ENCODE data around the gene TIE1. TPM values are rescaled to one million over a fixed set of nuclear protein-coding genes. Genes with fewer than 3 reads are reported as not detected.

TIE1 gene
- total RNA-seq, 3 donors from 2014 or later (not counting 1 experiment from before 2014, with no cell fraction given) = 4.5 to 10.7 (median 6.7) TPM

DNA sequence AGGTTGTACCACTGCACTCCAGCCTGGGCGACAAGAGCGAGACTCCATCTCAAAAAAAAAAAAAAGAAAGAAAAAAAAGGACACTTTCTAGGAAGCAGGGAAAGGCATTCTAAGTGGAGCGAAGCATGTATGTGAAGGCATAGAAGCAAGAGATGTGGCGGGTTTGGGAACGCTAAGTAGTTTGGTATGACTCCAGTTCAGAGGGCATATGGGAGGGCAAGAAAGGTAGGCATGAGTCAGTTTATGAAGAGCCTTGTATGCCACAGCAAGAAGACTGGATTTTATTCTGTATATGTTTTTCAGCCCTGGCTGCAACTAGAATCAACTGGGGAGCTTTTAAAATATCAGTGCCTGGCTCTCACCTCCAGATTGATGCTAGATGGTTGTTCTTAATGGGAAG, 71.4 kb downstream of the TIE1 start:
- intact Hi-C loops (cut with micrococcal nuclease) = no loop called here
- no peak for ATAC-seq
- no peak for DNase-seq
- Histone ChIP-seq H3K27me3 (ENCODE audit: control insufficient read depth, insufficient read depth, low read length) (no peaks in the 10 kb centered on the region), H3K27ac (ENCODE audit: low read length) (no peak overlapping the region), H3K9me3 (ENCODE audit: control insufficient read depth, insufficient read depth, low read length) (no peaks in the 10 kb centered on the region), H3K4me3 (ENCODE audit: low read length) (no peak overlapping the region), H3K36me3 (ENCODE audit: control insufficient read depth, insufficient read depth, low read length) (no peaks in the 10 kb centered on the region), H3K4me1 (ENCODE audit: control insufficient read depth, insufficient read depth, low read length) (peaks cover 13% of the 10 kb centered on the region)
- Mint-ChIP-seq H3K36me3 (no peaks in the 10 kb centered on the region), H3K27ac (no peak overlapping the region), H3K4me3 (no peak overlapping the region), H3K4me1 (peaks cover 16 to 18% of the 10 kb centered on the region in 2 donors), H3K9me3 (no peaks in the 10 kb centered on the region), H3K27me3 (ENCODE audit: low read depth in 2 of 2) (no peaks in the 10 kb centered on the region)
- WGBS (ENCODE audit: insufficient coverage) = 94% methylated on average over 5 of the region's 5 CpGs
- TF ChIP-seq, protein P1, sequence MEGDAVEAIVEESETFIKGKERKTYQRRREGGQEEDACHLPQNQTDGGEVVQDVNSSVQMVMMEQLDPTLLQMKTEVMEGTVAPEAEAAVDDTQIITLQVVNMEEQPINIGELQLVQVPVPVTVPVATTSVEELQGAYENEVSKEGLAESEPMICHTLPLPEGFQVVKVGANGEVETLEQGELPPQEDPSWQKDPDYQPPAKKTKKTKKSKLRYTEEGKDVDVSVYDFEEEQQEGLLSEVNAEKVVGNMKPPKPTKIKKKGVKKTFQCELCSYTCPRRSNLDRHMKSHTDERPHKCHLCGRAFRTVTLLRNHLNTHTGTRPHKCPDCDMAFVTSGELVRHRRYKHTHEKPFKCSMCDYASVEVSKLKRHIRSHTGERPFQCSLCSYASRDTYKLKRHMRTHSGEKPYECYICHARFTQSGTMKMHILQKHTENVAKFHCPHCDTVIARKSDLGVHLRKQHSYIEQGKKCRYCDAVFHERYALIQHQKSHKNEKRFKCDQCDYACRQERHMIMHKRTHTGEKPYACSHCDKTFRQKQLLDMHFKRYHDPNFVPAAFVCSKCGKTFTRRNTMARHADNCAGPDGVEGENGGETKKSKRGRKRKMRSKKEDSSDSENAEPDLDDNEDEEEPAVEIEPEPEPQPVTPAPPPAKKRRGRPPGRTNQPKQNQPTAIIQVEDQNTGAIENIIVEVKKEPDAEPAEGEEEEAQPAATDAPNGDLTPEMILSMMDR (IDR thresholded peaks at IDR 0.05) = no peak

Other genes with a start within 250 kb of the TIE1 start
- gene EBNA1BP2, start 128.7 kb upstream of the TIE1 start, total RNA-seq = 10 to 100 TPM; 21.2 to 28.5 (median 23.6) TPM
- gene CFAP57, start 128.7 kb upstream of the TIE1 start, total RNA-seq = under 1 TPM in 1 of 3 donors, not detected in 2; 0.19 TPM
- gene TMEM125, start 31.0 kb upstream of the TIE1 start, total RNA-seq = not detected
- not detected for gene C1orf210, start 15.4 kb upstream of the TIE1 start, total RNA-seq
- gene MPL, start 36.8 kb downstream of the TIE1 start, total RNA-seq = 1 to 10 TPM in 1 of 3 donors, under 1 TPM in 2; 0.43 to 1.7 (median 0.48) TPM
- 1 to 10 TPM in 1 of 3 donors, under 1 TPM in 2; 0.50 to 2.4 (median 0.96) TPM for gene CDC20, start 58.0 kb downstream of the TIE1 start, total RNA-seq
- gene ELOVL1, start 67.0 kb downstream of the TIE1 start, total RNA-seq = 10 to 100 TPM; 53.2 to 73.0 (median 67.5) TPM
- 10 to 100 TPM; 17.8 to 26.8 (median 22.0) TPM for gene MED8, start 88.8 kb downstream of the TIE1 start, total RNA-seq
- gene SZT2, start 88.9 kb downstream of the TIE1 start, total RNA-seq = 100 to 1,000 TPM; 103 to 128 (median 123) TPM
- gene HYI, start 152.9 kb downstream of the TIE1 start, total RNA-seq = 10 to 100 TPM in 1 of 3 donors, 1 to 10 TPM in 2; 7.0 to 14.2 (median 8.6) TPM
- gene PTPRF, start 229.9 kb downstream of the TIE1 start, total RNA-seq = 1 to 10 TPM in 1 of 3 donors, under 1 TPM in 1, not detected in 1; 0.12 to 1.9 TPM

Measured in natural killer cell (primary cell).